GM23338 (cell line): ENCODE data around the gene INPP4B. TPM values are rescaled to one million over a fixed set of nuclear protein-coding genes. Genes with fewer than 3 reads are reported as not detected.

Experiments used
- ATAC-seq: fragments of 200-7000 bp; cut with Tn5 transposase; 3 replicates; pipeline ENCODE4 v1.9.1; 2020
- DNase-seq: peaks from one replicate; pipeline ENCODE4 v3.0.0-alpha.2; 2015; ENCODE audit warnings: low spot score
- H2AFZ ChIP-seq: fragments of 200-600 bp; sonication (generic); 2 replicates; pipeline ENCODE4 v1.8.0; 2016; ENCODE audit warnings: antibody characterized with exemption, mild to moderate bottlenecking, moderate library complexity
- H3F3A ChIP-seq: fragments of 200-600 bp; sonication (generic); replicated peaks from 2 replicates; pipeline ENCODE4 v1.8.0; 2017; ENCODE audit warnings: antibody characterized with exemption, mixed run types, low read depth
- H3K27ac ChIP-seq: fragments of 200-600 bp; sonication (generic); 2 replicates; pipeline ENCODE4 v1.6.1; 2016; ENCODE audit warnings: low read depth
- H3K27me3 ChIP-seq: fragments of 200-600 bp; sonication (generic); 2 replicates; pipeline ENCODE4 v1.8.0; 2016; ENCODE audit warnings: mild to moderate bottlenecking, mixed run types, moderate library complexity; ENCODE audit not compliant: insufficient read depth
- H3K36me3 ChIP-seq: fragments of 200-600 bp; sonication (generic); 2 replicates; pipeline ENCODE4 v1.8.0; 2016; ENCODE audit warnings: mild to moderate bottlenecking; ENCODE audit not compliant: insufficient read depth
- H3K4me1 ChIP-seq: fragments of 200-600 bp; sonication (generic); 2 replicates; pipeline ENCODE4 v1.8.0; 2016; ENCODE audit warnings: mild to moderate bottlenecking, moderate library complexity; ENCODE audit not compliant: insufficient read depth
- H3K4me2 ChIP-seq: fragments of 200-600 bp; sonication (generic); 2 replicates; pipeline ENCODE4 v1.7.1; 2017; ENCODE audit warnings: mixed run types
- H3K4me3 ChIP-seq: fragments of 200-600 bp; sonication (generic); 2 replicates; pipeline ENCODE4 v1.6.1; 2016; ENCODE audit warnings: mixed run types
- H3K79me2 ChIP-seq: fragments of 200-600 bp; sonication (generic); replicated peaks from 2 replicates; pipeline ENCODE4 v1.8.0; 2017; ENCODE audit warnings: mild to moderate bottlenecking; ENCODE audit not compliant: insufficient read depth
- H3K9me2 ChIP-seq: fragments of 200-600 bp; sonication (generic); 2 replicates; pipeline ENCODE4 v1.8.0; 2017; ENCODE audit not compliant: insufficient read depth
- H4K20me1 ChIP-seq: fragments of 200-600 bp; sonication (generic); replicated peaks from 2 replicates; pipeline ENCODE4 v1.8.0; 2017; ENCODE audit warnings: mild to moderate bottlenecking; ENCODE audit not compliant: insufficient read depth
- H3K27ac Mint-ChIP-seq: 2 replicates; pipeline ENCODE4 v1.8.0; 2020; ENCODE audit warnings: inconsistent platforms, mild to moderate bottlenecking, moderate library complexity, mixed read lengths
- H3K27me3 Mint-ChIP-seq: 3 replicates; pipeline ENCODE4 v1.8.0; 2022; ENCODE audit warnings: low read depth, mild to moderate bottlenecking, moderate library complexity, mixed read lengths, inconsistent platforms; ENCODE audit not compliant: insufficient read depth, poor library complexity
- H3K36me3 Mint-ChIP-seq: 3 replicates; pipeline ENCODE4 v1.8.0; 2021; ENCODE audit warnings: low read depth, mild to moderate bottlenecking, inconsistent platforms, moderate library complexity, mixed read lengths
- H3K4me1 Mint-ChIP-seq: 3 replicates; pipeline ENCODE4 v1.8.0; 2020; ENCODE audit warnings: mild to moderate bottlenecking, inconsistent platforms, mixed read lengths
- H3K4me3 Mint-ChIP-seq: 3 replicates; pipeline ENCODE4 v1.8.0; 2021; ENCODE audit warnings: moderate library complexity, mild to moderate bottlenecking, inconsistent platforms, mixed read lengths
- H3K9me3 Mint-ChIP-seq: 3 replicates; pipeline ENCODE4 v1.8.0; 2020; ENCODE audit warnings: moderate library complexity, mild to moderate bottlenecking, inconsistent platforms, mixed read lengths
- CREB1 ChIP-seq: fragments of 250-450 bp; sonication (Bioruptor Pico); IDR thresholded peaks from 2 replicates; pipeline ENCODE4 v1.5.0; 2020; ENCODE audit warnings: low read depth, mild to moderate bottlenecking, moderate library complexity
- EZH2 ChIP-seq: fragments of 200-600 bp; sonication (generic); IDR thresholded peaks from one replicate; pipeline ENCODE4 v1.8.0; 2017; ENCODE audit warnings: antibody characterized with exemption, mild to moderate bottlenecking, low read depth; ENCODE audit not compliant: unreplicated experiment
- EZH2phosphoT487 ChIP-seq: fragments of 200-600 bp; sonication (generic); IDR thresholded peaks from one replicate; pipeline ENCODE4 v1.8.1; 2018; ENCODE audit warnings: antibody characterized with exemption; ENCODE audit not compliant: unreplicated experiment
- JUNB ChIP-seq: IDR thresholded peaks from one replicate; pipeline ENCODE4 v1.6.1; 2016; ENCODE audit warnings: antibody characterized with exemption; ENCODE audit not compliant: unreplicated experiment
- NANOG ChIP-seq: IDR thresholded peaks from 2 replicates; pipeline ENCODE4 v1.6.1; 2016; ENCODE audit warnings: antibody characterized with exemption, borderline replicate concordance
- POLR2AphosphoS5 ChIP-seq: IDR thresholded peaks from 2 replicates; pipeline ENCODE4 v1.6.1; 2016; ENCODE audit warnings: antibody characterized with exemption, low read depth
- STAT1 ChIP-seq: IDR thresholded peaks from one replicate; pipeline ENCODE4 v1.6.1; 2016; ENCODE audit warnings: antibody characterized with exemption; ENCODE audit not compliant: unreplicated experiment
- ZNF114 ChIP-seq: fragments of 250-450 bp; sonication (Bioruptor Pico); IDR thresholded peaks from 2 replicates; pipeline ENCODE4 v1.5.0; 2020; ENCODE audit warnings: mild to moderate bottlenecking, moderate library complexity
- ZNF331 ChIP-seq: fragments of 250-450 bp; sonication (Bioruptor Pico); IDR thresholded peaks from 2 replicates; pipeline ENCODE4 v1.5.0; 2020; ENCODE audit warnings: low read depth, mild to moderate bottlenecking, moderate library complexity
- ZNF462 ChIP-seq: fragments of 250-450 bp; sonication (Bioruptor Pico); IDR thresholded peaks from 2 replicates; pipeline ENCODE4 v1.5.0; 2020; ENCODE audit warnings: mild to moderate bottlenecking, moderate library complexity
- polyA plus RNA-seq: library from polyadenylated mRNA; unstranded; fragments of >200 nt; fragmentation: Nextera tagmentation; extraction: Ambion mirVana; gene quantifications from 2 replicates; pipeline ENCODE4 v1.2.1, GENCODE V29; 2016
- total RNA-seq: library from RNA; depleted of rRNA; stranded (reverse); fragments of >200 nt; shearing (Covaris generic); gene quantifications from 2 replicates; pipeline ENCODE4 v1.2.3, GENCODE V29; 2014
- TF ChIP-seq, protein P1 (sequence below): IDR thresholded peaks from 2 replicates; pipeline ENCODE4 v1.6.1; 2016; ENCODE audit warnings: antibody characterized with exemption
- TF ChIP-seq, protein P2 (sequence below), 2 experiments: fragments of 200-600 bp in 1 of 2; sonication (generic) in 1 of 2; conservative IDR thresholded peaks; 2 replicates each; pipeline versions ENCODE4 v1.5.1 to v1.6.1; 2016 to 2017; ENCODE audit warnings: antibody characterized with exemption in 2 of 2, low read depth in 2 of 2, mild to moderate bottlenecking in 2 of 2, moderate library complexity in 1 of 2
- TF ChIP-seq, protein P3 (sequence below): IDR thresholded peaks from one replicate; pipeline ENCODE4 v1.6.1; 2018; ENCODE audit warnings: antibody characterized with exemption; ENCODE audit not compliant: unreplicated experiment

INPP4B gene
- total and polyA plus RNA-seq, 2 experiments from 2014 or later = 0.11 to 0.14 TPM

DNA sequence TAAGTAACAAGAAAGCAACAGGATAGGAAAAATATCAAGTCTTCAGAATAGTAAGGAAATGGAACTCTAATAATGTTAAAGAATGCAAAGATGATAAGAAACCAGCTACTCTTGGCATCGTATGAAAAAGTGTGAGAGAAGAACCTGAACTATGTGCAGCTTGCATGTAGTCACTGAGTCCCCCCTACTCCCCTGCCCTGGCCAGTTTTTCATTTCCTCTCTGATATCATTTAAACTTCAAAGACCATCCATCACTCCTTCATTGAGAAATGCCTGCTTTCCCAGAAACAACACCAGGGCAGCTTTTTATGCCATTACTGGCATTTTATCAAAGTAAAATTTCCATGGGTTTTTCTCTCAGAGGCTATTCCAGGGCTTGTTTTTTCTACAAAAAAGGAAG lies 28.1 kb downstream of the INPP4B start:
- H3K27me3 Mint-ChIP-seq = no peaks in the 10 kb centered on the region
- H3K9me3 Mint-ChIP-seq = no peaks in the 10 kb centered on the region

More for the DNA sequence above, 28.1 kb downstream of the INPP4B start:
- TF ChIP-seq NANOG (no peak), ZNF331 (CRISPR knock-in tag) (no peak), EZH2phosphoT487 (no peak), ZNF114 (CRISPR knock-in tag) (no peak), CREB1 (CRISPR knock-in tag) (no peak), JUNB (no peak), ZNF462 (CRISPR knock-in tag) (no peak), EZH2 (no peak), POLR2AphosphoS5 (no peak), STAT1 (no peak)
- TF ChIP-seq, protein P1, sequence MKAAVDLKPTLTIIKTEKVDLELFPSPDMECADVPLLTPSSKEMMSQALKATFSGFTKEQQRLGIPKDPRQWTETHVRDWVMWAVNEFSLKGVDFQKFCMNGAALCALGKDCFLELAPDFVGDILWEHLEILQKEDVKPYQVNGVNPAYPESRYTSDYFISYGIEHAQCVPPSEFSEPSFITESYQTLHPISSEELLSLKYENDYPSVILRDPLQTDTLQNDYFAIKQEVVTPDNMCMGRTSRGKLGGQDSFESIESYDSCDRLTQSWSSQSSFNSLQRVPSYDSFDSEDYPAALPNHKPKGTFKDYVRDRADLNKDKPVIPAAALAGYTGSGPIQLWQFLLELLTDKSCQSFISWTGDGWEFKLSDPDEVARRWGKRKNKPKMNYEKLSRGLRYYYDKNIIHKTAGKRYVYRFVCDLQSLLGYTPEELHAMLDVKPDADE = no peak
- TF ChIP-seq, protein P2, sequence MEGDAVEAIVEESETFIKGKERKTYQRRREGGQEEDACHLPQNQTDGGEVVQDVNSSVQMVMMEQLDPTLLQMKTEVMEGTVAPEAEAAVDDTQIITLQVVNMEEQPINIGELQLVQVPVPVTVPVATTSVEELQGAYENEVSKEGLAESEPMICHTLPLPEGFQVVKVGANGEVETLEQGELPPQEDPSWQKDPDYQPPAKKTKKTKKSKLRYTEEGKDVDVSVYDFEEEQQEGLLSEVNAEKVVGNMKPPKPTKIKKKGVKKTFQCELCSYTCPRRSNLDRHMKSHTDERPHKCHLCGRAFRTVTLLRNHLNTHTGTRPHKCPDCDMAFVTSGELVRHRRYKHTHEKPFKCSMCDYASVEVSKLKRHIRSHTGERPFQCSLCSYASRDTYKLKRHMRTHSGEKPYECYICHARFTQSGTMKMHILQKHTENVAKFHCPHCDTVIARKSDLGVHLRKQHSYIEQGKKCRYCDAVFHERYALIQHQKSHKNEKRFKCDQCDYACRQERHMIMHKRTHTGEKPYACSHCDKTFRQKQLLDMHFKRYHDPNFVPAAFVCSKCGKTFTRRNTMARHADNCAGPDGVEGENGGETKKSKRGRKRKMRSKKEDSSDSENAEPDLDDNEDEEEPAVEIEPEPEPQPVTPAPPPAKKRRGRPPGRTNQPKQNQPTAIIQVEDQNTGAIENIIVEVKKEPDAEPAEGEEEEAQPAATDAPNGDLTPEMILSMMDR (conservative IDR thresholded peaks at IDR 0.05; ENCODE audit: low read depth in 2 of 2) = no peak
- TF ChIP-seq, protein P3, sequence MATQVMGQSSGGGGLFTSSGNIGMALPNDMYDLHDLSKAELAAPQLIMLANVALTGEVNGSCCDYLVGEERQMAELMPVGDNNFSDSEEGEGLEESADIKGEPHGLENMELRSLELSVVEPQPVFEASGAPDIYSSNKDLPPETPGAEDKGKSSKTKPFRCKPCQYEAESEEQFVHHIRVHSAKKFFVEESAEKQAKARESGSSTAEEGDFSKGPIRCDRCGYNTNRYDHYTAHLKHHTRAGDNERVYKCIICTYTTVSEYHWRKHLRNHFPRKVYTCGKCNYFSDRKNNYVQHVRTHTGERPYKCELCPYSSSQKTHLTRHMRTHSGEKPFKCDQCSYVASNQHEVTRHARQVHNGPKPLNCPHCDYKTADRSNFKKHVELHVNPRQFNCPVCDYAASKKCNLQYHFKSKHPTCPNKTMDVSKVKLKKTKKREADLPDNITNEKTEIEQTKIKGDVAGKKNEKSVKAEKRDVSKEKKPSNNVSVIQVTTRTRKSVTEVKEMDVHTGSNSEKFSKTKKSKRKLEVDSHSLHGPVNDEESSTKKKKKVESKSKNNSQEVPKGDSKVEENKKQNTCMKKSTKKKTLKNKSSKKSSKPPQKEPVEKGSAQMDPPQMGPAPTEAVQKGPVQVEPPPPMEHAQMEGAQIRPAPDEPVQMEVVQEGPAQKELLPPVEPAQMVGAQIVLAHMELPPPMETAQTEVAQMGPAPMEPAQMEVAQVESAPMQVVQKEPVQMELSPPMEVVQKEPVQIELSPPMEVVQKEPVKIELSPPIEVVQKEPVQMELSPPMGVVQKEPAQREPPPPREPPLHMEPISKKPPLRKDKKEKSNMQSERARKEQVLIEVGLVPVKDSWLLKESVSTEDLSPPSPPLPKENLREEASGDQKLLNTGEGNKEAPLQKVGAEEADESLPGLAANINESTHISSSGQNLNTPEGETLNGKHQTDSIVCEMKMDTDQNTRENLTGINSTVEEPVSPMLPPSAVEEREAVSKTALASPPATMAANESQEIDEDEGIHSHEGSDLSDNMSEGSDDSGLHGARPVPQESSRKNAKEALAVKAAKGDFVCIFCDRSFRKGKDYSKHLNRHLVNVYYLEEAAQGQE = no peak
- no peak overlapping the region for H3K4me2 ChIP-seq
- H3K9me2 ChIP-seq = no peaks in the 10 kb centered on the region
- Mint-ChIP-seq H3K27ac (no peak overlapping the region), H3K4me3 (no peak overlapping the region), H3K36me3 (no peaks in the 10 kb centered on the region), H3K4me1 (no peaks in the 10 kb centered on the region)
- H3K4me3 ChIP-seq = no peak overlapping the region
- H3K36me3 ChIP-seq = no peaks in the 10 kb centered on the region
- H3F3A ChIP-seq = no peaks in the 10 kb centered on the region
- no peaks in the 10 kb centered on the region for H3K79me2 ChIP-seq
- no peaks in the 10 kb centered on the region for H3K4me1 ChIP-seq
- H3K27ac ChIP-seq = no peak overlapping the region
- H2AFZ ChIP-seq = no peak overlapping the region
- no peak for DNase-seq
- H3K27me3 ChIP-seq = no peaks in the 10 kb centered on the region
- ATAC-seq = no peak
- no peaks in the 10 kb centered on the region for H4K20me1 ChIP-seq
